K562 (cell line): ENCODE data around the gene ANAPC4. TPM values are rescaled to one million over a fixed set of nuclear protein-coding genes. Genes with fewer than 3 reads are reported as not detected.

Experiments
- ATAC-seq: fragments of 200-7000 bp; cut with Tn5 transposase; 3 replicates; pipeline ENCODE4 v1.9.1; 2020; ENCODE audit warnings: moderate library complexity
- BruUV-seq: library from RNA; stranded (reverse); fragments of 400-500 nt; replicated peaks from 2 replicates; lab custom pipeline; 2021; lab: Mats Ljungman, UMichigan
- CTCF ChIA-PET: fragments of 300-600 bp; formaldehyde crosslinking; extraction: SDS; loops from one replicate; lab custom pipeline; 2021; ENCODE audit warnings: low intra/inter-chr PET ratio; lab: Yijun Ruan, JAX
- POLR2A ChIA-PET: fragments of 300-600, 350-650 bp; sonication (Branson Sonifier 250); formaldehyde crosslinking; extraction: SDS; loops from one replicate; lab custom pipeline; 2021; ENCODE audit warnings: antibody characterized with exemption, inconsistent platforms; lab: Yijun Ruan, JAX
- DNase-seq, 4 experiments: peaks; one replicate each; pipeline versions ENCODE4 v3.0.0 to v3.0.0-alpha.2; 2011 to 2018; ENCODE audit warnings: low spot score in 3 of 4, mixed read lengths in 3 of 4; ENCODE audit errors: extremely low read depth in 1 of 4
- FAIRE-seq: peaks from 2 replicates; lab custom pipeline; 2011; peaks lifted over from hg19 to GRCh38; lab: Jason Lieb, UNC
- H2AFZ ChIP-seq: 2 replicates; pipeline ENCODE4 v1.6.0; 2011; ENCODE audit warnings: low read depth, low read length, control low read depth, inconsistent platforms
- H3K27ac ChIP-seq: fragments of 200-600 bp; 3 replicates; pipeline ENCODE4 v1.8.0; 2011; ENCODE audit warnings: low read depth, mild to moderate bottlenecking, control low read depth, inconsistent platforms, low read length, moderate library complexity, mixed read lengths; ENCODE audit errors: extremely low read depth
- H3K27me3 ChIP-seq, 2 experiments: fragments of 300-600 bp in 1 of 2; 2 replicates in 1 of 2; 3 replicates in 1 of 2; pipeline versions ENCODE4 v1.6.0 to v1.8.0; 2011; ENCODE audit warnings: inconsistent platforms in 2 of 2, low read length in 2 of 2, mild to moderate bottlenecking in 1 of 2, mixed read lengths in 1 of 2, moderate library complexity in 1 of 2; ENCODE audit not compliant: control insufficient read depth in 2 of 2, insufficient read depth in 2 of 2
- H3K36me3 ChIP-seq: fragments of 300-600 bp; 3 replicates; pipeline ENCODE4 v1.8.0; 2011; ENCODE audit warnings: mild to moderate bottlenecking, low read length, inconsistent platforms; ENCODE audit not compliant: control insufficient read depth, insufficient read depth
- H3K4me1 ChIP-seq, 2 experiments: fragments of 200-600 bp in 1 of 2; replicated peaks in 1 of 2; 2 replicates in 1 of 2; 3 replicates in 1 of 2; pipeline versions ENCODE4 v1.5.1 to v1.8.0; 2011; ENCODE audit warnings: inconsistent platforms in 2 of 2, low read length in 2 of 2, mild to moderate bottlenecking in 1 of 2, mixed read lengths in 1 of 2, moderate library complexity in 1 of 2; ENCODE audit not compliant: control insufficient read depth in 2 of 2, insufficient read depth in 2 of 2
- H3K4me2 ChIP-seq: 2 replicates; pipeline ENCODE4 v1.6.1; 2011; ENCODE audit warnings: low read length, control low read depth, inconsistent platforms, mixed read lengths; ENCODE audit not compliant: insufficient read depth
- H3K4me3 ChIP-seq: fragments of 200-600 bp; sonication (generic), shearing (Covaris generic); 2 replicates; pipeline ENCODE4 v1.5.1; 2016; ENCODE audit warnings: control low read depth, inconsistent platforms
- H3K79me2 ChIP-seq: fragments of 200-600 bp; 3 replicates; pipeline ENCODE4 v1.8.0; 2011; ENCODE audit warnings: low read length, inconsistent platforms; ENCODE audit not compliant: control insufficient read depth, insufficient read depth
- H3K9ac ChIP-seq, 2 experiments: 2 replicates each; pipeline versions ENCODE4 v1.6.0 to v1.6.1; 2011; ENCODE audit warnings: low read depth in 2 of 2, low read length in 2 of 2, control low read depth in 1 of 2, inconsistent platforms in 1 of 2, mild to moderate bottlenecking in 1 of 2, mixed read lengths in 1 of 2; ENCODE audit not compliant: insufficient read depth in 1 of 2
- H3K9me1 ChIP-seq: one replicate; pipeline ENCODE4 v1.6.0; 2011; ENCODE audit warnings: inconsistent platforms, mild to moderate bottlenecking, low read length, moderate library complexity; ENCODE audit not compliant: control insufficient read depth, insufficient read depth
- H3K9me3 ChIP-seq: replicated peaks from 2 replicates; pipeline ENCODE4 v1.5.1; 2011; ENCODE audit warnings: low read depth, low read length, inconsistent platforms; ENCODE audit not compliant: control insufficient read depth, insufficient read depth
- H4K20me1 ChIP-seq: replicated peaks from 2 replicates; pipeline ENCODE4 v1.6.1; 2011; ENCODE audit warnings: low read length, inconsistent platforms, mixed read lengths; ENCODE audit not compliant: control insufficient read depth, insufficient read depth
- DMBX1 ChIP-seq: fragments of 250-450 bp; sonication (Bioruptor Pico); IDR thresholded peaks from 2 replicates; pipeline ENCODE4 v1.8.0; 2022; ENCODE audit warnings: inconsistent platforms, mild to moderate bottlenecking, moderate library complexity, borderline replicate concordance
- MED1 ChIP-seq: sonication (generic); formaldehyde crosslinking; IDR thresholded peaks from 2 replicates; pipeline ENCODE4 v1.8.1; 2023; ENCODE audit warnings: missing genetic modification reagents, borderline replicate concordance
- MITF ChIP-seq: IDR thresholded peaks from 2 replicates; pipeline ENCODE4 v1.6.1; 2014; ENCODE audit warnings: antibody characterized with exemption
- RBM15 ChIP-seq: fragments of 200-400 bp; formaldehyde crosslinking; IDR thresholded peaks from 2 replicates; pipeline ENCODE4 v1.6.1; 2018; ENCODE audit warnings: mild to moderate bottlenecking, low read length, moderate library complexity; ENCODE audit not compliant: insufficient read depth
- RBM34 ChIP-seq: fragments of 200-400 bp; formaldehyde crosslinking; IDR thresholded peaks from 2 replicates; pipeline ENCODE4 v1.6.1; 2018; ENCODE audit warnings: low read length, borderline replicate concordance; ENCODE audit not compliant: insufficient read depth
- ZNF263 ChIP-seq: sonication (generic); formaldehyde crosslinking; IDR thresholded peaks from 2 replicates; pipeline ENCODE4 v1.8.0; 2022; ENCODE audit warnings: mild to moderate bottlenecking, missing genetic modification reagents, borderline replicate concordance
- WGBS: fragments of 100-300 bp; shearing (Covaris generic); methylation state at CpG from one replicate; pipeline ENCODE4 v1.1.6; 2016; ENCODE audit warnings: low coverage, mixed read lengths; ENCODE audit not compliant: insufficient coverage; ENCODE audit errors: missing lambda C conversion rate; 5-methylcytosine and 5-hydroxymethylcytosine counted together
- in situ Hi-C: fragments of 300-500 bp; cut with MboI; formaldehyde crosslinking; loops from 4 replicates; pipeline ENCODE4 v1.15.0; 2018; ENCODE audit warnings: inconsistent platforms, mixed read lengths
- intact Hi-C: fragments of 100-400 bp; cut with micrococcal nuclease; formaldehyde crosslinking; loops from 2 replicates; pipeline ENCODE4 v1.14.2; 2022
- polyA plus RNA-seq, 8 experiments: library from polyadenylated mRNA; depleted of rRNA in 4 of 8; stranded (reverse) in 5 of 8; unstranded in 3 of 8; fragments of >200 nt; fragmentation: Nextera tagmentation in 2 of 8; fragmentation: Illumina TruSeq in 1 of 8; extraction: Ambion mirVana in 2 of 8; extraction: Trizol in 1 of 8; gene quantifications; 2 replicates each; pipeline versions ENCODE4 v1.2.1 to v1.2.3, GENCODE V29; 2011 to 2014; ENCODE audit warnings: inconsistent platforms in 1 of 8, missing spikeins in 1 of 8
- total RNA-seq, 7 experiments: library from RNA; depleted of rRNA in 6 of 7; stranded (reverse); fragments of >200 nt in 6 of 7; fragmentation: Illumina TruSeq in 2 of 7; extraction: Trizol in 2 of 7; gene quantifications; 2 replicates each; pipeline versions ENCODE4 v1.2.1 to v1.2.3, GENCODE V29; 2011 to 2021; ENCODE audit warnings: low replicate concordance in 1 of 7

Gene ANAPC4
- total and polyA plus RNA-seq, 9 of the 15 experiments (the other 6 are each of a cell fraction or from before 2014, with no cell fraction given): 23.9 to 47.0 (median 31.9) TPM

GRCh38 chr4:25454476-25454875 lies 77.4 kb downstream of the ANAPC4 start:
- no peaks in the 10 kb centered on the region for H3K36me3 ChIP-seq
- FAIRE-seq: no peak
- CTCF ChIA-PET: no interaction called here
- DNase-seq: no peak
- no peaks in the 10 kb centered on the region for H3K9me1 ChIP-seq
- H3K4me1 ChIP-seq: no peaks in the 10 kb centered on the region
- no peaks in the 10 kb centered on the region for H4K20me1 ChIP-seq
- H3K4me3 ChIP-seq: no peak overlapping the region
- in situ Hi-C loops (no loop called here), intact Hi-C loops (no loop called here)
- POLR2A ChIA-PET: interaction anchor here (0.7 to 1.0 kb wide), 2 partner anchors 13 to 1009 kb away, joined by 3 to 5 read pairs; no protein-coding TSS in a partner anchor
- H3K27ac ChIP-seq: no peak overlapping the region
- H3K4me2 ChIP-seq: no peak overlapping the region
- peaks cover 0 to 4% of the 10 kb centered on the region in 2 experiments; a peak in 4 of 5 replicates for H3K27me3 ChIP-seq
- H3K9me3 ChIP-seq: no peaks in the 10 kb centered on the region
- no peak overlapping the region for H2AFZ ChIP-seq
- BruUV-seq: no TSS peak
- no peak for TF ChIP-seq RBM34
- TF ChIP-seq MITF: no peak
- no peak for TF ChIP-seq RBM15
- TF ChIP-seq ZNF263 (CRISPR knock-in tag): no peak
- no peak for TF ChIP-seq DMBX1 (CRISPR knock-in tag)
- TF ChIP-seq MED1 (CRISPR knock-in tag): no peak
- TF ChIP-seq, all 486 proteins: peak for 0
- no CpG with 5 or more reads among the region's 1 CpG for WGBS
- no peak for ATAC-seq
- Histone ChIP-seq H3K79me2 (no peaks in the 10 kb centered on the region), H3K9ac (no peak overlapping the region)
